HEK293 (cell line): ENCODE measurements around the gene TMEM247.

Source experiments
- CTCF ChIA-PET: fragments of 350-600 bp; formaldehyde crosslinking; extraction: SDS; loops from one replicate; lab custom pipeline; 2021; ENCODE audit warnings: antibody characterized with exemption; lab: Yijun Ruan, JAX
- POLR2A ChIA-PET: fragments of 300-600 bp; formaldehyde crosslinking; extraction: SDS; loops from one replicate; lab custom pipeline; 2020; ENCODE audit warnings: antibody characterized with exemption, inconsistent platforms; lab: Yijun Ruan, JAX
- H3K27ac ChIP-seq: fragments of 200-500 bp; sonication (Bioruptor generic); 2 replicates; pipeline ENCODE4 v1.5.1; 2014; ENCODE audit warnings: low read depth, low read length, control low read depth, inconsistent platforms; ENCODE audit errors: extremely low read depth
- H3K36me3 ChIP-seq, 2 experiments: fragments of 200-500 bp in 1 of 2; sonication (Bioruptor generic) in 1 of 2; 1 replicate in 1 of 2; 2 replicates in 1 of 2; pipeline ENCODE4 v1.5.1; 2014 to 2017; ENCODE audit warnings: inconsistent platforms in 2 of 2, low read length in 2 of 2; ENCODE audit not compliant: control insufficient read depth in 2 of 2, insufficient read depth in 1 of 2
- H3K4me1 ChIP-seq: fragments of 200-500 bp; sonication (Bioruptor generic); 2 replicates; pipeline ENCODE4 v1.5.1; 2014; ENCODE audit warnings: mild to moderate bottlenecking, low read length, inconsistent platforms; ENCODE audit not compliant: control insufficient read depth, insufficient read depth
- H3K4me3 ChIP-seq: 2 replicates; pipeline ENCODE4 v1.5.1; 2011; ENCODE audit warnings: low read depth, mild to moderate bottlenecking, control low read depth, low read length, moderate library complexity
- H3K9me3 ChIP-seq: fragments of 200-500 bp; sonication (Bioruptor generic); 2 replicates; pipeline ENCODE4 v1.5.1; 2014; ENCODE audit warnings: low read depth, low read length, inconsistent platforms; ENCODE audit not compliant: control insufficient read depth, insufficient read depth
- AEBP2 ChIP-seq: fragments of 450-650 bp; formaldehyde crosslinking; IDR thresholded peaks from 2 replicates; pipeline ENCODE4 v1.5.1; 2016; ENCODE audit warnings: missing biosample characterization, missing genetic modification characterization, borderline replicate concordance
- CTCF ChIP-seq: fragments of 450-650 bp; formaldehyde crosslinking; IDR thresholded peaks from 2 replicates; pipeline ENCODE4 v1.5.1; 2016; ENCODE audit warnings: missing biosample characterization, missing genetic modification characterization
- KLF16 ChIP-seq: fragments of 450-650 bp; formaldehyde crosslinking; IDR thresholded peaks from 2 replicates; pipeline ENCODE4 v1.5.1; 2017; ENCODE audit warnings: missing biosample characterization, missing genetic modification characterization
- OSR2 ChIP-seq: fragments of 450-650 bp; formaldehyde crosslinking; IDR thresholded peaks from 2 replicates; pipeline ENCODE4 v1.5.1; 2016; ENCODE audit warnings: missing biosample characterization, missing genetic modification characterization
- PATZ1 ChIP-seq: fragments of 450-650 bp; formaldehyde crosslinking; IDR thresholded peaks from 2 replicates; pipeline ENCODE4 v1.5.1; 2016; ENCODE audit warnings: missing biosample characterization, missing genetic modification characterization
- SP7 ChIP-seq: fragments of 450-650 bp; formaldehyde crosslinking; IDR thresholded peaks from 2 replicates; pipeline ENCODE4 v1.5.1; 2016; ENCODE audit warnings: missing biosample characterization, missing genetic modification characterization
- ZBTB49 ChIP-seq: fragments of 450-650 bp; formaldehyde crosslinking; IDR thresholded peaks from 2 replicates; pipeline ENCODE4 v1.5.1; 2016; ENCODE audit warnings: missing biosample characterization, missing genetic modification characterization, low read depth
- ZIC2 ChIP-seq: fragments of 450-650 bp; formaldehyde crosslinking; IDR thresholded peaks from 2 replicates; pipeline ENCODE4 v1.5.1; 2016; ENCODE audit warnings: missing biosample characterization, missing genetic modification characterization
- ZNF140 ChIP-seq: fragments of 450-650 bp; formaldehyde crosslinking; IDR thresholded peaks from 2 replicates; pipeline ENCODE4 v1.5.1; 2016; ENCODE audit warnings: missing biosample characterization, missing genetic modification characterization
- ZNF214 ChIP-seq: fragments of 450-650 bp; formaldehyde crosslinking; IDR thresholded peaks from 2 replicates; pipeline ENCODE4 v1.5.1; 2017; ENCODE audit warnings: missing biosample characterization, mild to moderate bottlenecking, missing genetic modification characterization, borderline replicate concordance
- ZNF221 ChIP-seq: fragments of 450-650 bp; formaldehyde crosslinking; IDR thresholded peaks from 2 replicates; pipeline ENCODE4 v1.5.1; 2017; ENCODE audit warnings: missing biosample characterization, missing genetic modification characterization, borderline replicate concordance
- ZNF248 ChIP-seq: fragments of 450-650 bp; formaldehyde crosslinking; IDR thresholded peaks from 2 replicates; pipeline ENCODE4 v1.5.1; 2017; ENCODE audit warnings: missing biosample characterization, missing genetic modification characterization
- ZNF280D ChIP-seq: fragments of 450-650 bp; formaldehyde crosslinking; IDR thresholded peaks from 2 replicates; pipeline ENCODE4 v1.5.1; 2016; ENCODE audit warnings: missing biosample characterization, missing genetic modification characterization
- ZNF311 ChIP-seq: fragments of 450-650 bp; formaldehyde crosslinking; IDR thresholded peaks from 2 replicates; pipeline ENCODE4 v1.5.1; 2017; ENCODE audit warnings: missing biosample characterization, missing genetic modification characterization, borderline replicate concordance
- ZNF324 ChIP-seq: fragments of 450-650 bp; formaldehyde crosslinking; IDR thresholded peaks from 2 replicates; pipeline ENCODE4 v1.5.1; 2016; ENCODE audit warnings: missing biosample characterization, missing genetic modification characterization
- ZNF510 ChIP-seq: fragments of 450-650 bp; formaldehyde crosslinking; IDR thresholded peaks from 2 replicates; pipeline ENCODE4 v1.5.1; 2018; ENCODE audit warnings: mild to moderate bottlenecking, missing genetic modification characterization, missing biosample characterization; ENCODE audit not compliant: insufficient replicate concordance
- ZNF560 ChIP-seq: fragments of 450-650 bp; formaldehyde crosslinking; IDR thresholded peaks from 2 replicates; pipeline ENCODE4 v1.5.1; 2017; ENCODE audit warnings: missing biosample characterization, missing genetic modification characterization, borderline replicate concordance
- ZNF704 ChIP-seq: fragments of 450-650 bp; formaldehyde crosslinking; IDR thresholded peaks from 2 replicates; pipeline ENCODE4 v1.5.1; 2016; ENCODE audit warnings: missing biosample characterization, missing genetic modification characterization
- ZNF837 ChIP-seq: fragments of 450-650 bp; formaldehyde crosslinking; IDR thresholded peaks from 2 replicates; pipeline ENCODE4 v1.5.1; 2016; ENCODE audit warnings: missing biosample characterization, missing genetic modification characterization
- TF ChIP-seq, protein P1 (sequence below): fragments of 450-650 bp; formaldehyde crosslinking; IDR thresholded peaks from 2 replicates; pipeline ENCODE4 v1.5.1; 2016; ENCODE audit warnings: missing biosample characterization, missing genetic modification characterization

The TMEM247 gene

DNA sequence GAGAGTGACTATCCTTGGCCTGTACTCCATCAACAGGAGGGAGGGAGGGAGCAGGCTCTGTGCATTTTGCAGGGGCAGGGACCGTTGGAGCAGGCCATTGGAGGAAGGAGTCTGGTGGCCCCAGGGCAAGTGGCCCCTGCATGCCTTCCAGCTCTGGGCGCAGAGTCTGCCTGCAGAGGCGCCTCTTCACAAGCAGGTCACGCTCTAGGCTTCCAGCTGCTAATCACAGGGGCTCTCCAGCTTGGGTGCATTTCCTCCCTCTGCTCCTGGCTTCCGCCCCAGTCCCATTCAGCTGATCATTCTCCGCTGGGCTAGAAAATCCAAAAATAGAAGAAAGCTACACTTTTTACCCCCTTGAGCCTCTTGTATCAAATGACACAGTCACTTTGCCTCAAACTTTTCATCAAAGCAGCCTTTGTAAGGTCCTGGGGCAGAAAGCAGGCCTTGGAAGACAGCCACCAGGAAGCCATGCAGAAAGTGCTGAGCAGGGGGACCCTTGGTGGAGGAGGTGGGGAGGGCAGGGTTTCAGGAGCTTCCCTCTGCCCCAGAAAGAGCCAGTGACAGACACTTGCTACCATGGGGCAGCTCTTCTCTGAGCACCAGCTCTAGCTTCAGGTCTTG lies 11.3 kb downstream of the TMEM247 start (continued):
- no peak for TF ChIP-seq ZNF140
- no peak for TF ChIP-seq ZNF837 (tag by site-specific recombination)
- TF ChIP-seq ZNF510 (tag by site-specific recombination), result no peak
- TF ChIP-seq ZIC2, result peak; percentile 34; the same call in 1 of the 2 replicates
- TF ChIP-seq, all 188 proteins: peak for 2

DNA sequence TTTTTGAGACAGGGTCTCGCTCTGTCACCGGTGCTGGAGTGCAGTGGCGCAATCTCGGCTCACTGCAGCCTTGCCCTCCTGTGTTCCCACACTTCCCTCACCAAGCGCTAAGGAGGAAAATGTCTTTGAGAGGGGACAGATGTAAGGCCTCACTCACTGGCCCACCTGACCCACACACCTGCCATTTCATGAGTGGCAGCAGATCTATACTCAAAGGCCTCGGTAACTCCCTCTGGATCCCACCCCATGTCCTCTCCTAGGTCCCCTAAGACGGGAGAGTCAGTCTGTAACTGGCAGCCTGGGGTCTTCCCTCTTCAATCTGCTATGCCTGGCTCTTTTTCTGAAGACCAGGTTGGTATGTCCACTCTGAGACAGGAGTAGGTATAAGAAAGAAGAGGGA lies 12.9 kb downstream of the TMEM247 start:
- POLR2A ChIA-PET, result no interaction called here
- no peaks in the 10 kb centered on the region for H3K4me1 ChIP-seq
- CTCF ChIA-PET, result interaction anchor here (0.6 kb wide), 1 partner anchor 335 kb away, joined by 3 read pairs; no protein-coding TSS in a partner anchor
- no peaks in the 10 kb centered on the region for H3K9me3 ChIP-seq
- H3K36me3 ChIP-seq, result no peaks in the 10 kb centered on the region
- H3K4me3 ChIP-seq, result no peak overlapping the region
- H3K27ac ChIP-seq, result no peak overlapping the region
- TF ChIP-seq ZNF704 (tag by site-specific recombination), result no peak
- TF ChIP-seq, protein P1, sequence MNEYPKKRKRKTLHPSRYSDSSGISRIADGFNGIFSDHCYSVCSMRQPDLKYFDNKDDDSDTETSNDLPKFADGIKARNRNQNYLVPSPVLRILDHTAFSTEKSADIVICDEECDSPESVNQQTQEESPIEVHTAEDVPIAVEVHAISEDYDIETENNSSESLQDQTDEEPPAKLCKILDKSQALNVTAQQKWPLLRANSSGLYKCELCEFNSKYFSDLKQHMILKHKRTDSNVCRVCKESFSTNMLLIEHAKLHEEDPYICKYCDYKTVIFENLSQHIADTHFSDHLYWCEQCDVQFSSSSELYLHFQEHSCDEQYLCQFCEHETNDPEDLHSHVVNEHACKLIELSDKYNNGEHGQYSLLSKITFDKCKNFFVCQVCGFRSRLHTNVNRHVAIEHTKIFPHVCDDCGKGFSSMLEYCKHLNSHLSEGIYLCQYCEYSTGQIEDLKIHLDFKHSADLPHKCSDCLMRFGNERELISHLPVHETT (tag by site-specific recombination), result no peak
- no peak for TF ChIP-seq ZNF311 (tag by site-specific recombination)
- no peak for TF ChIP-seq CTCF
- TF ChIP-seq KLF16 (tag by site-specific recombination), result no peak
- no peak for TF ChIP-seq ZNF248 (tag by site-specific recombination)
- TF ChIP-seq OSR2 (tag by site-specific recombination), result no peak
- no peak for TF ChIP-seq PATZ1 (tag by site-specific recombination)
- no peak for TF ChIP-seq ZBTB49 (tag by site-specific recombination)
- TF ChIP-seq ZNF280D (tag by site-specific recombination), result no peak
- TF ChIP-seq ZNF324, result no peak
- TF ChIP-seq ZNF560 (tag by site-specific recombination), result no peak
- no peak for TF ChIP-seq SP7
- no peak for TF ChIP-seq ZNF214
- TF ChIP-seq AEBP2 (tag by site-specific recombination), result no peak
- TF ChIP-seq ZNF221 (tag by site-specific recombination), result no peak
